Muscle layer of colon (tissue), 2 donors: ENCODE measurements around the gene SHROOM3.

ENCODE experiments used
- H3K27ac ChIP-seq: one replicate; pipeline ENCODE4 v1.7.0; 2013; ENCODE audit warnings: low read depth, mild to moderate bottlenecking, low read length, moderate library complexity
- H3K27me3 ChIP-seq, 2 donors: one replicate each; pipeline ENCODE4 v1.7.0; 2013; ENCODE audit warnings: low read length in 2 of 2, mild to moderate bottlenecking in 2 of 2; ENCODE audit not compliant: insufficient read depth in 2 of 2, control insufficient read depth in 1 of 2
- H3K36me3 ChIP-seq: one replicate; pipeline ENCODE4 v1.7.0; 2013; ENCODE audit warnings: mild to moderate bottlenecking, low read length; ENCODE audit not compliant: insufficient read depth
- H3K4me1 ChIP-seq: one replicate; pipeline ENCODE4 v1.7.0; 2013; ENCODE audit warnings: mild to moderate bottlenecking, low read length; ENCODE audit not compliant: insufficient read depth
- H3K4me3 ChIP-seq, 2 donors: one replicate each; pipeline ENCODE4 v1.7.0; 2013; ENCODE audit warnings: low read length in 2 of 2, low read depth in 1 of 2, mild to moderate bottlenecking in 1 of 2, moderate library complexity in 1 of 2
- H3K9ac ChIP-seq: one replicate; pipeline ENCODE4 v1.7.0; 2013; ENCODE audit warnings: low read length
- H3K9me3 ChIP-seq: one replicate; pipeline ENCODE4 v1.7.0; 2013; ENCODE audit warnings: mild to moderate bottlenecking, low read length
- donor health status: abdominal sarcoma.
- donor health status: Adenocarcinoma of cecum.

SHROOM3 gene

GRCh38 chr4:76526585-76526990 lies 91.6 kb downstream of the SHROOM3 start:
- Histone ChIP-seq H3K27me3 (no peaks in the 10 kb centered on the region), H3K4me3 (no peak overlapping the region), H3K9ac (no peak overlapping the region), H3K4me1 (no peaks in the 10 kb centered on the region), H3K36me3 (no peaks in the 10 kb centered on the region), H3K9me3 (no peaks in the 10 kb centered on the region), H3K27ac (no peak overlapping the region)

- no peaks in the 10 kb centered on the region for H3K4me1 ChIP-seq
- H3K27ac ChIP-seq: no peak overlapping the region
- H3K36me3 ChIP-seq: no peaks in the 10 kb centered on the region
- no peak overlapping the region for H3K9ac ChIP-seq
- no peak overlapping the region for H3K4me3 ChIP-seq
- H3K27me3 ChIP-seq: no peaks in the 10 kb centered on the region
- H3K9me3 ChIP-seq: no peaks in the 10 kb centered on the region
These were observed 92.6 kb downstream of the SHROOM3 start for GRCh38 chr4:76527666-76528065.

- Histone ChIP-seq H3K36me3 (no peaks in the 10 kb centered on the region), H3K4me3 (no peak overlapping the region), H3K27ac (no peak overlapping the region), H3K27me3 (no peaks in the 10 kb centered on the region), H3K9ac (no peak overlapping the region), H3K4me1 (no peaks in the 10 kb centered on the region), H3K9me3 (no peaks in the 10 kb centered on the region)
These were observed 96.6 kb downstream of the SHROOM3 start for GRCh38 chr4:76531597-76531996.

- Histone ChIP-seq H3K27me3 (no peaks in the 10 kb centered on the region), H3K4me1 (no peaks in the 10 kb centered on the region), H3K36me3 (no peaks in the 10 kb centered on the region), H3K4me3 (no peak overlapping the region), H3K9ac (no peak overlapping the region), H3K27ac (no peak overlapping the region), H3K9me3 (no peaks in the 10 kb centered on the region)
These were observed 97.8 kb downstream of the SHROOM3 start for GRCh38 chr4:76532805-76533204.

GRCh38 chr4:76533314-76533713 lies 98.3 kb downstream of the SHROOM3 start:
- Histone ChIP-seq H3K4me3 (no peak overlapping the region), H3K9me3 (no peaks in the 10 kb centered on the region), H3K27ac (no peak overlapping the region), H3K4me1 (no peaks in the 10 kb centered on the region), H3K9ac (no peak overlapping the region), H3K36me3 (no peaks in the 10 kb centered on the region), H3K27me3 (no peaks in the 10 kb centered on the region)

GRCh38 chr4:76535603-76536372 lies 100.8 kb downstream of the SHROOM3 start:
- Histone ChIP-seq H3K9ac (no peak overlapping the region), H3K4me1 (no peaks in the 10 kb centered on the region), H3K9me3 (no peaks in the 10 kb centered on the region), H3K4me3 (no peak overlapping the region), H3K27me3 (no peaks in the 10 kb centered on the region), H3K27ac (no peak overlapping the region), H3K36me3 (no peaks in the 10 kb centered on the region)

- H3K27ac ChIP-seq: no peak overlapping the region
These were observed 101.3 kb downstream of the SHROOM3 start for GRCh38 chr4:76536373-76536689.

GRCh38 chr4:76538296-76538695 lies 103.3 kb downstream of the SHROOM3 start:
- no peak overlapping the region for H3K27ac ChIP-seq
- no peaks in the 10 kb centered on the region for H3K4me1 ChIP-seq
- H3K4me3 ChIP-seq: no peak overlapping the region
- no peaks in the 10 kb centered on the region for H3K36me3 ChIP-seq
- no peak overlapping the region for H3K9ac ChIP-seq
- H3K9me3 ChIP-seq: no peaks in the 10 kb centered on the region
- H3K27me3 ChIP-seq: no peaks in the 10 kb centered on the region

More at GRCh38 chr4:76536373-76536689, 101.3 kb downstream of the SHROOM3 start:
- no peak overlapping the region for H3K9ac ChIP-seq
- no peaks in the 10 kb centered on the region for H3K36me3 ChIP-seq
- H3K4me1 ChIP-seq: no peaks in the 10 kb centered on the region
- H3K9me3 ChIP-seq: no peaks in the 10 kb centered on the region
- no peak overlapping the region for H3K4me3 ChIP-seq
- H3K27me3 ChIP-seq: no peaks in the 10 kb centered on the region

GRCh38 chr4:76539979-76540378 lies 105.0 kb downstream of the SHROOM3 start:
- Histone ChIP-seq H3K27me3 (no peaks in the 10 kb centered on the region), H3K9me3 (no peaks in the 10 kb centered on the region), H3K4me1 (no peaks in the 10 kb centered on the region), H3K27ac (no peak overlapping the region), H3K36me3 (no peaks in the 10 kb centered on the region), H3K4me3 (no peak overlapping the region), H3K9ac (no peak overlapping the region)

GRCh38 chr4:76540486-76540885 lies 105.5 kb downstream of the SHROOM3 start:
- no peaks in the 10 kb centered on the region for H3K27me3 ChIP-seq
- H3K4me1 ChIP-seq: no peaks in the 10 kb centered on the region
- H3K9me3 ChIP-seq: no peaks in the 10 kb centered on the region
- H3K27ac ChIP-seq: no peak overlapping the region
- H3K9ac ChIP-seq: no peak overlapping the region
- no peak overlapping the region for H3K4me3 ChIP-seq
- no peaks in the 10 kb centered on the region for H3K36me3 ChIP-seq

- no peaks in the 10 kb centered on the region for H3K27me3 ChIP-seq
- no peak overlapping the region for H3K9ac ChIP-seq
- H3K4me1 ChIP-seq: no peaks in the 10 kb centered on the region
- H3K9me3 ChIP-seq: no peaks in the 10 kb centered on the region
- H3K4me3 ChIP-seq: no peak overlapping the region
- H3K36me3 ChIP-seq: no peaks in the 10 kb centered on the region
- no peak overlapping the region for H3K27ac ChIP-seq
These were observed 108.3 kb downstream of the SHROOM3 start for GRCh38 chr4:76543378-76543777.

GRCh38 chr4:76544725-76545124 lies 109.7 kb downstream of the SHROOM3 start:
- no peaks in the 10 kb centered on the region for H3K4me1 ChIP-seq
- H3K27ac ChIP-seq: no peak overlapping the region
- no peak overlapping the region for H3K4me3 ChIP-seq
- no peaks in the 10 kb centered on the region for H3K27me3 ChIP-seq
- no peaks in the 10 kb centered on the region for H3K9me3 ChIP-seq
- no peaks in the 10 kb centered on the region for H3K36me3 ChIP-seq
- H3K9ac ChIP-seq: no peak overlapping the region
